Non-pigmented ciliary epithelial cell (primary cell): ENCODE results near the gene GARIN6.
"Not testable (repeated sequence)": the region's sequence is repeated elsewhere in the genome, so short reads cannot be mapped to it uniquely, and the experiment has no call there.

Experiments
- DNase-seq: peaks from one replicate; pipeline ENCODE4 v3.0.0-alpha.2; 2010; ENCODE audit warnings: low read depth

GARIN6 gene

DNA sequence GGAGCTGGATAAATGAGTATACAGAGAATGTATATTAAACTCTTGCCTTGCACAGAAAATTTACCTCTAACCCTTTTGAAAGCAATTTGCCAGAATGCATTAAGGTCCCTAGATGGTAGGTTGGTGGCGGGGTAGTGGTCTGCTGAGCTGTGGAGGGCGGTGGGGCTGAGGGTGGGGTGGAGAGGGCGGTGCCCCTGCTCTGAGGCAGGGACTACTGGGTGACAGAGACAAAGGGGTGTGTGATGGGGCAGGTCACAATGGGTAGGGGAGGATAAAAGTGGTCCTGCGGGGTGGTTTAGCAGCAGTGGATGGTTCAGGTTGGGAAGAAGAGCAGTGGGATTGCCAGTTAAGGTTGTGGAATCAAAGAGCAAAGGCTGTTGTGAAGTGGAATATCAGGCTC lies at the start of gene GARIN6:
GARIN6 (plus strand) TSS at position 301 of the 400 bp plus-strand sequence. CDS start 422 bp downstream, outside the sequence.
- DNase-seq, result no peak

DNA sequence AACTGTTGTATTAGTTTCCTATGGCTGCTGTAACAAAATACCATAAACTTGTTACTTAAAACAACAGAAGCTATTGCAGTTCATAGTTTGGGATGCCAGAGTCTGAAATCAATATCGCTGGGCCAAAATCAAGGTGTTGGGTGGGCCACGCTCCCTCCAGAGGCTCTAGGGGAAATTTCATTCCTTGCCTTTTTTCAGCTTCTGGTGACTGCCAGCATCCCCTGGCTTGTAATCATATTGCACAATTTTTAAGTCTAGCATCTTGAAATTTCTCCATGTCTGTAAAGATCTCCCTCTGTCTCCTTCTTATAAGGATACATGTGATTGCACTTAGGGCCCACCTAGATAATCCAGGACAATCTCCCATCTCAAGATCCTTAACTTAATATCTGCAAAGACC lies 48.8 kb upstream of the GARIN6 start:
- DNase-seq, result no peak

DNA sequence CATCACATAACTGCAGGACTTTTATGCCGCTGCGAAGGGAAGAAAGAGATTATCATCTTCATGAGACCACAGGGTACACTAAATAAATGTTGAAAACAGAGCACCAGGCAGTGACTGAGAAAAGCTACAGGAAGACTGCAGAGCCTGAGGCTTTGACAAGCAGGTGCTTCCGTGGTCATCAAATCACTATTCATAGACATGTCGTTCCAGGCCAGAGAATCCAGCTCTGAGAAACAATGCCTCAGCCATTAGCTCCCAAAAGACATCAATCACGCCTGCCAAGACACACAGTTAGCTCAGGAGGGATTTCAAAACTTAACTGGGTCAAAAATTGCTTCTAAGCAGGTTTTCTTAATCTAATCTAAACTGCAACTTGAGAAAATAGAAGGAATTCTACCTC lies 47.2 kb upstream of the GARIN6 start:
- DNase-seq, result no peak

DNA sequence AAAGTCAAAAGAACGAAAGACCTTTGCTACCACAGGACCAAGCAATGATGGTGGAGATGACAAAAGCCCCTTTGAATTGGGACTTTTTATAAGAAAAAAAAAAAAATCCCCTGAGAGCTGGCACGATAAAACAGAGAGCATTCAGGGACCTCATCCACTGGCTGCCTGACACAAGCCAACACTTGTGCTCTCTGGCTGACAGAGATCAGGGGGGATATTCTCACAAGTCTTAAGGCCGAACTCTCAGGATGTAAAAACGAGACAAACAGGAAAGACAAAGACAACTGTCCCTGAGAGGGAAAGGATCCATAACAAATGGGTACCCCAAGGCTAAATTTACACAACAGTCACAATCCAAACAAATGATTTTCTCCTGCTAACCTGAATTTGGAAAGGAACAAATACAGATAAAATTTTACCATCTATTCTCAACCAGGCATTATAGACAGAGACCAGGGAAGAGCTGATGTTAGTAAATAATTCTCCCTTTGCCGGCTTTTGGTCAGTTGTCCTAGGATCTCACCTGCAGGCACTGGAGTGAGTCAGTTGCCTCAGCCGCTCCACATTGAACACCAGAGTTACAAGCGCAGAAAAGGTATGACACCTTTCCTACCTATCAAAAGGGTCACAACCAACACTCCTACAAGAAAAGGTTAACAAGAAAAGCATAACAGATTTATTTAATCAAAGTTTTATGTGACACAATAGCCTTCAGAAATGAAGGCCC lies 37.9 kb upstream of the GARIN6 start:
- DNase-seq, result no peak

DNA sequence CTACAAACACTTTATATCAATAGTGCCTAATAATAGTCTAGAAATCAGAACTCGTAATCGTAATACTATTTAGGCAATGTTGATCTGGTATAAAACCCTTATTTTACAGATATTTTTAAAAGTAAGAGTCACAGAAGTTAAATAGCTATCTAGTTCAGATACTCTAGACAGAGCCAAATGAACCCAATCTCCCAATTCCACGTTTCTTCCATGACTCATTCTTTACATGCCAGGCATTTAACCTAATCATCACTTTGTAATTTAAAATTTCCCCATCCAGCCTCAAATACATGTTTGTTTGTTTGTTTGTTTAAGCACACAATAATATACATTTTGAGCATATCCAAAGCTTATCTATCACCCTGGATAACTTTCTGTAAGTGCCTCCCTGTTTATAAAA lies 36.4 kb upstream of the GARIN6 start:
- DNase-seq, result no peak

DNA sequence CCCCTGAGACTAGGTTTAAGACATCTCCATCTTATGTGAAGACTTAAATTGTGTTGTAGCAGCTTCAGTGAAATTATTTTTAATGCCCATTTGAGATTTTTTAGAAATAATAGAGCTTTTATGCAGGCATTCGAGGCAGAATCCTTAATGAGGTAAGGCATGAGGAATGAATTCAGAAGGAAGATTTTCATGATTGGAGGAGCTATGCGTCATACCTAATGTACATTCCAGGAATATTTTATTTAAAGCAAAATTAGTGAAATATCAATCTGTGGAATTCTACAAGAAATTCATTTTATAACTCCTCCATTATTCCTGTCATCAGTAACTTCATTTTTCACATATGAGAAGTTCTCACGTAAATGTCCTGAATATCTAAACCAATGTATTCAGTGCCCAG lies 36.0 kb upstream of the GARIN6 start:
- DNase-seq, result no peak

DNA sequence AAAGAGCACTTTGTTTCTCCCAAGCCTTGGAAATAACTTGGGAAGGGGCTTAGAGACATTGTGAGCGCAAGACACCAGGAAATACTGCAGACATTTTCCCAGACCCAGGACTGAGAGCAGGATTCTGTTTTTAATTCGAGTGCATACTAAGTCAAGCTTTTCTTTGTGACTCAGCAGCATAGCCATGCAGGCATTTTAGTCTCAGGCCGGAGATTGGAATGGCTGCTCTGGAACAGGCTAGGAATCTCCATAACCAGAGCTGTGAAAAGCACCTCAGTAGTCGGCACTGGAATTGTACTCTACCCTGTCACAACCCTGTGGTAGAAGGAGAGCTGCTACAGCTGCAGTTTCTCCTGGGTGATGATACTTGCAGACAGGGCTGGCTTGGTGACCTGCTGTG lies 28.9 kb upstream of the GARIN6 start:
- no peak for DNase-seq

DNA sequence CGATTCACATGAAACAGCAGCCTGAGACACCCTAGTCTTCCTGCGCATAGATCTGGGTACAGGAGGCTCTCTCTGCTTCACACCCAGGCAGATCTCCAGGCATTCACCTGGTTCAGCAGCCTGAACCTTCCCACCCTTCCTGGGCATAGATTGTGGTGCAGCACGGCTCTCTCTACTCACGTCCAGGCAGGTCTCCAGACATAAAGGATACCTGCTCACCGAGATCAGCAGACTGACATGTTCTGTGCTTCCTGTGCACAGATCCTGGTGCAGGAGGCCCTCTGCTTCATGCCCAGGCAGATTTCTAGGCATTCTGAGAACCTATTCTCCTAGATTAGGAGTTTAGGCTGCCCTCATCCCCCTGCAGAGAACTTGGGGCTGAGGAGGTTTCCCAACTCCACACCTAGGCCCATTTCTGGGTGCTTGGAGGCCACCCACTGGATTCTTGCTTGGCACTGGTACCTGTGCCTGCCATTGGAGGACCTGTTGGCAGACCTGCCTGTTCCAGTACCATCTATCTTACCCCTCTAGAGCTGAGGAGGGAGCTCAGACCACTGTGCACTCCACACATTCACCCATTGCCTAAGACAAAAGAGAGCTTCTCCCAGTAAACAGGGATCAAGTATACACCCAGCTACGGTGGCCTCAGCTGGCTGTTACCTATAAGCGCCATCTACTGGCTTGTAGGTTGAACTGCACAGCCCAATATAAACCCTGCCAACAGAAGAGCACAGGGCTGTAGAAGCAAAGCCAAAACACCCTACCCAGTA lies 28.0 kb upstream of the GARIN6 start:
- no peak for DNase-seq

DNA sequence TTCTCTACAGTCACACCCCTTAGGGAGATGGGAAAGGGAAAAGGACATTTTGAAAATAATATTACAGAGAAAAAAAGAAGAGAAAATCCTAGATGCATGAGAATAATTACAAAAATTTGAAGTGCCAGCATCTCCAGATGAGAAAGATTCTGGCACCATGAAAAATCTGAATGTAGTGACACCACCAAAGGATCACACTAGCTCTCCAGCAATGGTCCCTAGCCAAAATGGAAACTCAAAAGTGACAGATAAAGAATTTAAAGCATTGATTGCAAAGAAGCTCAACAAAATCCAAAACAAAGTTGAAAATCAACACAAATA lies 27.4 kb upstream of the GARIN6 start:
- DNase-seq, result no peak

DNA sequence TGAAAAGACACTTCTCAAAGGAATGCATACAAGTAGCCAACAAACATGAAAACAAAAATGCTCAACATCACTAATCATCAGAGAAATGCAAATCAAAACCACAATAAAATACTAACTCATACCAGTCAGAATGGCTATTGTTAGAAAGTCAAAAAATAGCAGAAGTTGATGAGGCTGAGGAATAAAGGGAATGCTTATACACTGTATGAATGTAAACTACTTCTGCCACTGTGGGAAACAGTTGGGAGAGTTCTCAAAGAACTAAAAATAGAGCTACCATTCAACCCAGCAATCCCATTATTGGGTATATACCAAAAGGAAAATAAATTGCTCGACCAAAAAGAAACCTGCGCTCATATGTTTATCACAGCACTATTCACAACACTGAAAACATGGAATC lies 23.0 kb upstream of the GARIN6 start:
- DNase-seq, result not testable (repeated sequence)

DNA sequence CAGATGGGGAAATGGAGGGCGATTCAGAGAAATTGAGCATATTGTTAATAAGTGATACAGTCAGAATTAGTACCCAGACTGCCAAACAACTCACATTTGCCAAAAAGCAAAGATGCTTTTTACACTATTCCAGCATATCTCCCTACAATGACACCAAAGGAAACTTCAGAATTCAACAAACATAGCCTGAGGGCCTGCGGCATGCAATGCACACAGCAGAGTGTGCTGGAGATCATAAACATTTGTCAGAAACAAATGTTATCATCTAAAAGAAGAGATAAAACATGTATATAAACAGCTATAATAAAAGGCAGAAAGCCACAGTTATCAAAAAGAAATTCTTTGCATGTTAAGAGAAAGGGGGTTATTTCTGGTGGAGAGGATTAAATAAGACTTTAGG lies 20.1 kb upstream of the GARIN6 start:
- DNase-seq, result no peak

DNA sequence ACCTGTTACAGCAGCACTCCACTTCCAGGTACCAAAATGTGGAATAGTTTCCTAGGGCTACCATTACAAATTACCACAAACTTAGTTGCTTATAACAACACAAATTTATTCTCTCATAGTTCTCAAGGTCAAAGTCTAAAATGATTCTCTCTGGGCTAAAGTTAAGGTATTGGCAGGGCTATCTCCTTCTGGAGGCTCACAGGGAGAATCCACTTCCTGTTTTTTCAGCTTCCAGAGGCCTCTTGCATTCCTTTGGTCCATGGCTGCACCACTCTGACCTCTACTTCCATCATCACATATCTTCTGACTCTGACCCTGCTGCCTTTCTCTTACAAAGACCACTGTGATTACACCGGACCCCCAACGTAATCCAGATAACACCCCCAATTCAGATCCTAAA lies 2.9 kb upstream of the GARIN6 start:
- DNase-seq, result no peak

DNA sequence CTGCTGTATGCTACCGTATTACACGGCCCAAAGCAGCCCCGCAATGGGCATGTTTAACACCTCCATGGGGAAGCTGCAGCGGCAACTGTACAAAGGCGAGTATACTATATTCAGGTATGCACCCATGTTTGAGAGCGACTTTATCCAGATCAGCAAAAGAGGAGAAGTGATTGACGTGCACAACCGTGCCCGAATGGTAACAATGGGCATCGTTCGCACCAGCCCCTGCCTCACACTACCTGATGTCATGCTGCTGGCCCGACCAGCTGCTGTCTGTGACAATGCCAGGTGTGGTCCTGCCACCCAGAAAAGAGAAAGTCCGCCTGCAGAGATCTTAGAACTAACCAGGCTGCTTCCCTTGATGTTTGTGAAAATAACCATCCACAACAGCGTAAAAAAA lies 630 bp downstream of the GARIN6 start:
- no peak for DNase-seq

DNA sequence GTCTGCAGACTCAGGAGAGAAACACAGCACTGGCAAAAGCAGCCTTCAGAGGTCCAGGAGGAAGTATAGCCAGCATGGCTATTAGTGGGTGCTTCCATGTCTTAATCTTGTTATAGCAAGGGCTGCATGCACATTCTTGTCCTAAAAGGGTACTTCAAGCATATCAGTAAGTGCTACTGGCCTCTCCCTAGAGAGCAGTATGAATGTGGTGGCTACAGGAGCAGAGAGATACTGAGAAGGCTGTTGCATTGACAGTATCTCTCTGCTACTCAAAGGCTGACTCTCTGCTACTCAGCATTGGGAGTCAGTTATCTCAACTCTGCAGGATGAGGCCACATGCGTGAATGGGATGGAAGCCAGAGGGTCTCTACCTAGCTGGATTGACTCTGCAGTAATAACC lies 2.0 kb downstream of the GARIN6 start:
- DNase-seq, result no peak

DNA sequence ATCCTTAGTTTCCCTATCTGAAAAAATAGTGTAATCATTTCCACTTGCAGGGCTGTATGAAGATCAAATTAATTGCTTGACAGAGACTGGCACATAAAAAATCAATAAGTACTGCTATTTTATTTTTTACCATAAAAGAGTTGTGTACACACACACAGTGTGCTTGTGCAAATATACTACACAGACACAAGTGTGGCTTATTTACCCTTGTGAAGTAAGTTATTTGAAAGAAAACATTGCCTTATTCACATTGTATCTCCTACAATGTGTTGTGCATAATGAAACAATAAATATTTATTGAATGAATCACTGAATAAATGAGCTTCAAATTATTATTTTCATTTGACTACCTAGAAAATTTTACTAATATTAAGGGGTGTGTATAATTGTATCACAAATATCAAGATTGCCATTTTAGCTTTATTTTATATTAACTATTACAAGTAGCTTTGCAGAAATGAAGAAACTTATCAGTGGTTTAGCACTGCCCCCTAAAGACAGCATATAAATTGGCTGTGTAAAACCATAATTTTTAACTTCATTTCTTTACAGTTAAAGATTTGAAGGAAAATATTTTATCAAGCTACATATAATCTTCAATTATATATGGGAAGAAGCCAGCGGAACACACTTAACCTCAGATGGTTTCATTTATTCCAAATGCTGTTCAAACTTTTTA lies 11.3 kb downstream of the GARIN6 start:
- no peak for DNase-seq

DNA sequence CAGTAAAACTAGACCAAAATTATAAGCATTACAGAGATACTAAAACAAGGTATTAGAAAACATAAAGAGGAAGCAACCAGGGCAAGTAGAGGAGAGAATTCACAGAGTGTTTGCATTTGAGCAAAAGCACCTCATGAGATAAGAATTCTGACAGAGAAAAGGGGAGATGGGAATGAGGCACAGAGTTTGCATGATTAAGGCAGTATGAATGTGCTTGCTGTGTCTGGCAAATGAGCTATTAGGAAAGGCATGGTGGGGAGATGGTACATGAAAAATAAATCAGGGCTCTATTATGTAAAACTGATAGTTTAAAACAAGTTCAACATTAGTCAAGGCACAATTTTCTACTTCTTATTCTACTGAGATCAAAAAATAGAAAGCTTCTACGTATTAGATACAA lies 23.1 kb downstream of the GARIN6 start:
- peak; percentile 19 for DNase-seq

DNA sequence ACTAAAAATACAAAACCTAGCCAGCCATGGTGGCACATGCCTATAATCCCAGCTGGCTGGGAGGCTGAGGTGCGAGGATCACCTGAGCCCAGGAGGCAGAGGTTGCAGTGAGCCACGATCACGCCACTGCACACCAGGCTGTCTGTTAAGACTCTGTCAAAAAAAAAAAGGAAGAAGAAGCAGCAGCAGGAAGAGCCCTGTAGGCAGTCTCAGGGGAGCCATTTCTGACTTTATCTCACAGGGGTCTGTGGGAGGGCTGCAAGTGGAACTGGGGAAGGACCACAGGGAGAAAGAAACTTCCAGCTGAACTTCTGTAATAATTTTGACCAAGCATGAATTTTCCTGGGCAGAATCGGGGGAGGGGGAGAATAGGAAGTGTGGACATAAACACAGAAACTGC lies 32.7 kb downstream of the GARIN6 start:
- DNase-seq, result no peak

DNA sequence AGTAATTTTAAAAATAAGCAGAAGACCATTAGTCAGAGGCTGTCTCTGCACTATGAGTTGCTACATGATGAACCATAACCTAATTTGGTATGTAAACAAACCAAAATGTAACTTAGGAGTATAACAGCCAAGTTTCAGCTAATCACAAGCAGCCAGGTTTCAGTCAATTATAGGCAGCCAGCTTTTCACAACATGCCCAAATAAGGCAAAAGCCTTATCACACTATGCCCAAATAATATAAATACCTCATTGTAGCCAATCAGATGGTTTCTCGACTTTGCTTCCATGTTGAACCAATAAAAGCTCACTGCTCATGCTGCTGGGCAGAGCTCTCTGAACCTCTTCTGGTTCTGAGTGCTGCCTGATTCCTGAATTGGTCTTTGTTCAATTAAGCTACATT lies 38.6 kb downstream of the GARIN6 start:
- no peak for DNase-seq

DNA sequence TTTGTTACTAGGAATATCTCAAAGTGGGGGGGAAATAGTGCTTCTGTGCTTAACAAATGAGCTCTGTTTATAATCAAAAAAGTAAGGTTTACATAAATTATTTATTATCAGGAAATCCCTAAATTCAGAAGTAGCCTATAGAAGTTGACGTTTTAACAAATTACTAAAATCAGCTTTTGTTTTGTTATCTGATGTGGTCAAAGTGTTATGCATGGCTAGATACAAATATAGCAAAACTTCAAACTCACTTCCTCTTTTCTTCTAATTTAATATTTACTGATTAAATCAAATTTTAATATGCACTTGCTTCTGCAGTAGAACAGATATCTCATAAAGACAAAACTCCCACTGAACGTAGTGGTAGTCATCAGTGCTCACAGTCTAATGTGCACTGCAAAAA lies 47.5 kb downstream of the GARIN6 start:
- DNase-seq, result no peak
